Keratinocyte (primary cell): ENCODE measurements around the gene ZBED4. TPM values are rescaled to one million over a fixed set of nuclear protein-coding genes. Genes with fewer than 3 reads are reported as not detected.

Experiments
- DNase-seq: peaks from one replicate; pipeline ENCODE4 v3.0.0-alpha.2; 2011; ENCODE audit warnings: low read depth, missing footprints, low spot score
- FAIRE-seq: peaks from 2 replicates; lab custom pipeline; 2011; peaks lifted over from hg19 to GRCh38; lab: Jason Lieb, UNC
- H2AFZ ChIP-seq: 2 replicates; pipeline ENCODE4 v1.6.0; 2012; ENCODE audit warnings: low read length, control low read depth, inconsistent platforms; ENCODE audit not compliant: control insufficient read depth
- H3K27ac ChIP-seq: 2 replicates; pipeline ENCODE4 v1.5.1; 2011; ENCODE audit warnings: low read length; ENCODE audit not compliant: control insufficient read depth, insufficient read depth
- H3K27me3 ChIP-seq: 3 replicates; pipeline ENCODE4 v1.6.0; 2011; ENCODE audit warnings: low read length; ENCODE audit not compliant: control insufficient read depth, insufficient read depth; ENCODE audit errors: extremely low read depth
- H3K36me3 ChIP-seq, 2 experiments: 2 replicates in 1 of 2; 3 replicates in 1 of 2; pipeline ENCODE4 v1.5.1; 2011; ENCODE audit warnings: low read length in 2 of 2, mild to moderate bottlenecking in 1 of 2; ENCODE audit not compliant: control insufficient read depth in 2 of 2, insufficient read depth in 2 of 2; ENCODE audit errors: extremely low read depth in 1 of 2
- H3K4me1 ChIP-seq: 3 replicates; pipeline ENCODE4 v1.5.1; 2011; ENCODE audit warnings: low read length; ENCODE audit not compliant: control insufficient read depth, insufficient read depth; ENCODE audit errors: extremely low read depth
- H3K4me2 ChIP-seq: 3 replicates; pipeline ENCODE4 v1.6.0; 2011; ENCODE audit warnings: low read depth, low read length; ENCODE audit not compliant: control insufficient read depth, insufficient read depth; ENCODE audit errors: extremely low read depth
- H3K4me3 ChIP-seq, 3 experiments: fragments of 200-600 bp in 1 of 3; sonication (generic) in 1 of 3; 2 replicates in 2 of 3; 3 replicates in 1 of 3; pipeline ENCODE4 v1.5.1; 2011 to 2016; ENCODE audit warnings: low read length in 3 of 3, mild to moderate bottlenecking in 3 of 3, control low read depth in 2 of 3, inconsistent platforms in 1 of 3, low read depth in 1 of 3, mixed read lengths in 1 of 3, mixed run types in 1 of 3, moderate library complexity in 1 of 3; ENCODE audit not compliant: control insufficient read depth in 2 of 3, insufficient read depth in 2 of 3; ENCODE audit errors: extremely low read depth in 1 of 3
- H3K79me2 ChIP-seq: 2 replicates; pipeline ENCODE4 v1.6.0; 2012; ENCODE audit warnings: low read length; ENCODE audit not compliant: control insufficient read depth, insufficient read depth
- H3K9ac ChIP-seq: 3 replicates; pipeline ENCODE4 v1.6.0; 2011; ENCODE audit warnings: low read length; ENCODE audit not compliant: control insufficient read depth, insufficient read depth; ENCODE audit errors: extremely low read depth
- H3K9me1 ChIP-seq: 3 replicates; pipeline ENCODE4 v1.6.0; 2011; ENCODE audit warnings: low read length; ENCODE audit not compliant: control insufficient read depth, insufficient read depth; ENCODE audit errors: extremely low read depth
- H3K9me3 ChIP-seq: 2 replicates; pipeline ENCODE4 v1.5.1; 2012; ENCODE audit warnings: low read depth, low read length; ENCODE audit not compliant: control insufficient read depth
- H4K20me1 ChIP-seq: 3 replicates; pipeline ENCODE4 v1.6.0; 2011; ENCODE audit warnings: low read length; ENCODE audit not compliant: control insufficient read depth, insufficient read depth; ENCODE audit errors: extremely low read depth
- CTCF ChIP-seq, 3 experiments: IDR thresholded peaks in 1 of 3; conservative IDR thresholded peaks in 1 of 3; optimal IDR thresholded peaks in 1 of 3; 2 replicates in 2 of 3; 3 replicates in 1 of 3; pipeline versions ENCODE3 to v1.5.1; 2011; ENCODE audit warnings: low read length in 3 of 3, mild to moderate bottlenecking in 3 of 3, moderate library complexity in 2 of 3, control low read depth in 1 of 3, inconsistent platforms in 1 of 3; ENCODE audit not compliant: insufficient read depth in 2 of 3; ENCODE audit errors: extremely low read depth in 1 of 3
- EZH2 ChIP-seq: IDR thresholded peaks from one replicate; pipeline ENCODE4 v1.6.1; 2012; ENCODE audit warnings: inconsistent platforms, mild to moderate bottlenecking, low read length, moderate library complexity
- dilution Hi-C: fragments of 300-500 bp; cut with MboI; formaldehyde crosslinking; loops from one replicate; pipeline ENCODE4 v1.7.0; 2020; ENCODE audit warnings: low sequenced_read_pairs; ENCODE audit not compliant: extremely low pct_ligation_motif_present
- polyA plus RNA-seq, 5 experiments: library from polyadenylated mRNA; depleted of rRNA in 3 of 5; stranded (reverse) in 3 of 5; stranded (forward) in 1 of 5; unstranded in 1 of 5; fragments of >200 nt; gene quantifications; 1 replicate in 1 of 5; 2 replicates in 3 of 5; 3 replicates in 1 of 5; pipeline versions ENCODE4 v1.2.1 to v1.2.3, GENCODE V29; 2011 to 2012; ENCODE audit warnings: missing spikeins in 2 of 5, low read depth in 1 of 5, low replicate concordance in 1 of 5

Gene ZBED4
- polyA plus RNA-seq, 1 donor (not counting 4 experiments of a cell fraction or from before 2014, with no cell fraction given) = 7.1 TPM

- peaks cover 28% of the 10 kb centered on the region for H4K20me1 ChIP-seq
- no peak overlapping the region for H3K4me2 ChIP-seq
- peaks cover 8 to 9% of the 10 kb centered on the region in 2 experiments for H3K36me3 ChIP-seq
- H3K4me1 ChIP-seq = peaks cover 24% of the 10 kb centered on the region
- no peak overlapping the region for H2AFZ ChIP-seq
- H3K9ac ChIP-seq = no peak overlapping the region
- dilution Hi-C loops = no loop called here
- no peak for DNase-seq
- H3K9me3 ChIP-seq = no peaks in the 10 kb centered on the region
- H3K27ac ChIP-seq = no peak overlapping the region
- peaks cover 6% of the 10 kb centered on the region for H3K9me1 ChIP-seq
- H3K4me3 ChIP-seq = no peak overlapping the region
- TF ChIP-seq CTCF (optimal IDR thresholded peaks at IDR 0.05 in 1 of 3, IDR thresholded peaks at IDR 0.05 in 1 of 3, conservative IDR thresholded peaks at IDR 0.05 in 1 of 3; ENCODE audit: extremely low read depth in 1 of 3, insufficient read depth in 2 of 3, low read length in 3 of 3) (no peak), EZH2 (no peak)
- H3K79me2 ChIP-seq = peaks cover 35% of the 10 kb centered on the region
- H3K27me3 ChIP-seq = no peaks in the 10 kb centered on the region
- no peak for FAIRE-seq
Observed at GRCh38 chr22:49828599-49828965, 25.1 kb upstream of the ZBED4 start.

DNA sequence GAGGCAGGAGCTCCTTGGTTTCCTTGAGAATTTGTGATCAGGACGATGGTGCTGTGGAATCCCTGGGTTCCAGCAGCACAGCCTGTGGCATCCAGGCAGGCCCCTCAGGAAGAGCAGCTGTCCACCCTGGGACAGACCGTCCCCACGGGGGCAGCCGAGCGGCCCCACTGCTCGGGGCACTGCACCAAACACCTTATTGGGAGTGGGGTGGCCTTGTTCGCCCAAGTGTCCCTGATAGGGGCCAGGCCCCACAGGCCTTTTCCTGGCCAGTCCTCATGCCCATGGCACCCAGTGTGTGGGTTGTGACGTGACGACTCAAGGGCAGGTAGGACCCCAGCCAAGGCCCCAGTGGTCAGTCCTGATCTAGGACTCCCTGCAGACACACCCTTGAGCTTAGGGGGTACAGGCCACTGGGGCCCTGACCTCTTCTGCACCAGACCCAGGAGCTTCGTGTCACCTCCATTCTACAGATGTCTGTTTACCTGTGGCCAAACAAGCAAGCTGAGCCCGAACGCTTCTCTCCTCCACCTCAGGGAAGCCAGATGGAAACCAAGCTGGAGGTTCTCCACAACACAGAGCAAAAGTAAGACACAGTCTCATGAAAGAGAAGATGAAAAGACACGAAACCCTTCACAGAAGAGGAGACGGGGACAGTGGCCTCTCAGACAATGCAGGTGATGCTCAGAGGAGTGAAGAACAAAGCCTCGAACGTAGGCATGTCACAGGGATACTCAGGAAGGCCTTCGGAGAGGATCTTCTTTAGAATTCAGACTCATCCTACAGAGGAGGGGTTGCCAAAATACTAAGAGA is 24.4 kb upstream of the ZBED4 start:
- FAIRE-seq (no peak), DNase-seq (no peak)
- Histone ChIP-seq H3K4me2 (no peak overlapping the region), H4K20me1 (peaks cover 22% of the 10 kb centered on the region), H3K27me3 (no peaks in the 10 kb centered on the region), H3K9me3 (no peaks in the 10 kb centered on the region), H3K36me3 (peaks cover 2 to 6% of the 10 kb centered on the region in 2 experiments), H3K79me2 (peaks cover 29% of the 10 kb centered on the region), H3K27ac (no peak overlapping the region), H3K4me3 (no peak overlapping the region), H3K4me1 (peaks cover 30% of the 10 kb centered on the region), H3K9me1 (peaks cover 6% of the 10 kb centered on the region), H3K9ac (no peak overlapping the region), H2AFZ (no peak overlapping the region)
- dilution Hi-C loops = no loop called here
- TF ChIP-seq EZH2 (no peak), CTCF (optimal IDR thresholded peaks at IDR 0.05 in 1 of 3, IDR thresholded peaks at IDR 0.05 in 1 of 3, conservative IDR thresholded peaks at IDR 0.05 in 1 of 3; ENCODE audit: extremely low read depth in 1 of 3, insufficient read depth in 2 of 3, low read length in 3 of 3) (no peak)
